ENCODE measurements around the gene TXNL1. TPM values are rescaled to one million over a fixed set of nuclear protein-coding genes. Genes with fewer than 3 reads are reported as not detected.

The TXNL1 gene
- total and polyA plus RNA-seq, 2 donors (not counting 3 experiments of a cell fraction or from before 2014, with no cell fraction given): 29.5 to 81.2 TPM

DNA sequence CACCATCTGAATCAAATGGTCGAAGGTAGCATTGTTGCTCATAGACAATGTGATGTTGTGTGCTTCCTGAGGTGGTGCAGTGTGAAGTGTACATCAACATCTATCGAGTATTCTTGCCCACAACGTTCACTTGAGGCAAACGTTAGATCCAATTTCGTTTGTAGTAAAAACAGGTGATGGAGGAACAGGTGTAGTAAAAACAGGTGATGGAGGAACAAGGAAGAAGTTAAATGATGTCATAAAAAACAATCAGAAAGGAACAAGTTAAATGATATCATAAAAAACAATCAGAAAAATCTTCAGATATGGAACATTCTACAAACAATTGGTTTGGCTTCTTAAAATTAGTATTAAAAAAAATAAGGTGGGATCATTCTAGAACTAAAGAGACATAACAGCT, 24.1 kb upstream of the TXNL1 start:
- no peak for FAIRE-seq

More for the DNA sequence above, 24.1 kb upstream of the TXNL1 start:
- TF ChIP-seq, protein P1, sequence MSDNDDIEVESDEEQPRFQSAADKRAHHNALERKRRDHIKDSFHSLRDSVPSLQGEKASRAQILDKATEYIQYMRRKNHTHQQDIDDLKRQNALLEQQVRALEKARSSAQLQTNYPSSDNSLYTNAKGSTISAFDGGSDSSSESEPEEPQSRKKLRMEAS (IDR thresholded peaks at IDR 0.05; ENCODE audit: insufficient read depth, insufficient read length): no peak
- no peak for TF ChIP-seq JUN (IDR thresholded peaks at IDR 0.05; ENCODE audit: borderline replicate concordance, insufficient read depth, insufficient read length, low read depth)
- no peak for TF ChIP-seq FOS (IDR thresholded peaks at IDR 0.05; ENCODE audit: borderline replicate concordance, insufficient read depth, low read length)
- TF ChIP-seq, protein P2, sequence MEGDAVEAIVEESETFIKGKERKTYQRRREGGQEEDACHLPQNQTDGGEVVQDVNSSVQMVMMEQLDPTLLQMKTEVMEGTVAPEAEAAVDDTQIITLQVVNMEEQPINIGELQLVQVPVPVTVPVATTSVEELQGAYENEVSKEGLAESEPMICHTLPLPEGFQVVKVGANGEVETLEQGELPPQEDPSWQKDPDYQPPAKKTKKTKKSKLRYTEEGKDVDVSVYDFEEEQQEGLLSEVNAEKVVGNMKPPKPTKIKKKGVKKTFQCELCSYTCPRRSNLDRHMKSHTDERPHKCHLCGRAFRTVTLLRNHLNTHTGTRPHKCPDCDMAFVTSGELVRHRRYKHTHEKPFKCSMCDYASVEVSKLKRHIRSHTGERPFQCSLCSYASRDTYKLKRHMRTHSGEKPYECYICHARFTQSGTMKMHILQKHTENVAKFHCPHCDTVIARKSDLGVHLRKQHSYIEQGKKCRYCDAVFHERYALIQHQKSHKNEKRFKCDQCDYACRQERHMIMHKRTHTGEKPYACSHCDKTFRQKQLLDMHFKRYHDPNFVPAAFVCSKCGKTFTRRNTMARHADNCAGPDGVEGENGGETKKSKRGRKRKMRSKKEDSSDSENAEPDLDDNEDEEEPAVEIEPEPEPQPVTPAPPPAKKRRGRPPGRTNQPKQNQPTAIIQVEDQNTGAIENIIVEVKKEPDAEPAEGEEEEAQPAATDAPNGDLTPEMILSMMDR (IDR thresholded peaks at IDR 0.05; ENCODE audit: extremely low read depth in 1 of 2, insufficient read depth in 1 of 2, low read depth in 1 of 2, low read length in 2 of 2): no peak
- TF ChIP-seq POLR2A (IDR thresholded peaks at IDR 0.05; ENCODE audit: low read depth, low read length): no peak
- TF ChIP-seq MYC (IDR thresholded peaks at IDR 0.05; ENCODE audit: low read depth, low read length): no peak
- TF ChIP-seq POLR2AphosphoS5 (IDR thresholded peaks at IDR 0.05; ENCODE audit: insufficient read depth, low read depth, low read length): no peak
- no peak for TF ChIP-seq EZH2 (IDR thresholded peaks at IDR 0.05; ENCODE audit: borderline replicate concordance, low read depth, low read length, severe bottlenecking)
- TF ChIP-seq GATA2 (IDR thresholded peaks at IDR 0.05; ENCODE audit: insufficient read depth, insufficient read length, low read depth, low read length): no peak
- no peak for DNase-seq (ENCODE audit: low read depth, low spot score)
- H3K9ac ChIP-seq (replicated peaks; ENCODE audit: extremely low read depth, insufficient read depth, low read length): no peak overlapping the region
- no peaks in the 10 kb centered on the region for H3K27me3 ChIP-seq (ENCODE audit: control insufficient read depth in 2 of 2, insufficient read depth in 2 of 2, low read length in 2 of 2)
- H3K4me3 ChIP-seq (replicated peaks in 1 of 3; ENCODE audit: insufficient read depth in 1 of 3, low read depth in 1 of 3, low read length in 3 of 3): no peak overlapping the region
- H3K4me2 ChIP-seq (ENCODE audit: insufficient read depth, low read length): no peak overlapping the region
- H3K9me1 ChIP-seq (replicated peaks; ENCODE audit: control insufficient read depth, extremely low read depth, insufficient read depth, low read length): no peaks in the 10 kb centered on the region
- no peak overlapping the region for H3K27ac ChIP-seq (ENCODE audit: insufficient read depth, low read depth, low read length)
- CTCF ChIA-PET: no interaction called here
- dilution Hi-C loops (cut with MboI; ENCODE audit: extremely low pct_ligation_motif_present, low sequenced_read_pairs) (no loop called here), intact Hi-C loops (cut with micrococcal nuclease) (no loop called here)
- no peak overlapping the region for H2AFZ ChIP-seq (ENCODE audit: low read depth, low read length)
- no TSS peak for BruUV-seq (replicated peaks)
- no peaks in the 10 kb centered on the region for H3K36me3 ChIP-seq (ENCODE audit: control insufficient read depth in 2 of 2, extremely low read depth in 1 of 2, insufficient read depth in 2 of 2, low read length in 2 of 2)
- H3K79me2 ChIP-seq (ENCODE audit: control insufficient read depth, insufficient read depth, low read length): peaks cover 4% of the 10 kb centered on the region
- POLR2A ChIA-PET: no interaction called here
- no peaks in the 10 kb centered on the region for H3K4me1 ChIP-seq (ENCODE audit: control insufficient read depth, extremely low read depth, insufficient read depth, low read length)
- no peaks in the 10 kb centered on the region for H4K20me1 ChIP-seq (replicated peaks; ENCODE audit: control insufficient read depth, extremely low read depth, insufficient read depth, low read length)
- no peaks in the 10 kb centered on the region for H3K9me3 ChIP-seq (replicated peaks; ENCODE audit: control insufficient read depth, insufficient read depth, low read length)

Data from endothelial cell of umbilical vein (primary cell).